ENCODE measurements around the gene ZCCHC2.

DNA sequence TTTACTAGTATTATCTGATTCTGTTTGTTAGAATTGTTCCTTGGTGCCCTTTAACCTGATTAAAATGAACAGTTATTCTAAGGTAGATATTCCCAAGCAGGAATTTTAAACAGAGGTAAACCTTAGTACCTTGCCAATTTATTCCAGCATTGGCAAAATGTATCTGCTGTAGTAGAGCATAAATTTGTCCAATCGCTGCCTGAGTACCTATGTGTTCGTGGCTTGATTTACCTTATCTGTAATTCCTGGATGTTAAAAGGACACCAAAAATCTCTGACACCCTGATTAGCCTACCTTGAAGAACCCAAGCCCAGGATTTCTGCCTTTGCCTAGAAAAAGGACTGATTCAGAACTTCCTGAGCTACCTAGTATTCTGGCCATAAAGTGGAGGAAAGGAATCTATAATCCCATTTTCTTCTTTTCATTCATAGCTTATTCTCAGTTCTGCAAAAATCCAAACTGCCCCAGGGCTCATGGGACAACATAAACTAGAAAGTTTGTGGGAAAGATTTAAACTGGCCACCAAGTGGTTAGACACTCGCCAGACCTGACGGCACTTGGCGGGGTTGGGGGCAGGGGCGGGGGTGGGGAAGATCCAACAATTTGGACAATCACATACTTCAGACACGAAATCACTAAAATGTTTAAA, 16.2 kb upstream of the ZCCHC2 start:
- TF ChIP-seq POLR2A (IDR thresholded peaks at IDR 0.05; ENCODE audit: control extremely low read depth in 1 of 2, low read depth in 2 of 2, low read length in 2 of 2) (no peak), SP1 (IDR thresholded peaks at IDR 0.05; ENCODE audit: low read depth, low read length) (no peak), ZNF274 (IDR thresholded peaks at IDR 0.05; ENCODE audit: borderline replicate concordance, extremely low read depth, low read length) (no peak), SRF (IDR thresholded peaks at IDR 0.05; ENCODE audit: low read depth, low read length) (no peak), JUN (IDR thresholded peaks at IDR 0.05; ENCODE audit: low read depth, low read length) (no peak), TAF1 (IDR thresholded peaks at IDR 0.05; ENCODE audit: low read depth, low read length) (no peak), EZH2 (IDR thresholded peaks at IDR 0.05; ENCODE audit: low read depth, low read length, severe bottlenecking) (no peak), CEBPB (IDR thresholded peaks at IDR 0.05; ENCODE audit: low read depth, low read length) (no peak), RFX5 (IDR thresholded peaks at IDR 0.05; ENCODE audit: borderline replicate concordance, low read depth, low read length) (no peak), SIN3A (conservative IDR thresholded peaks at IDR 0.05 in 1 of 2, IDR thresholded peaks at IDR 0.05 in 1 of 2; ENCODE audit: low read depth in 1 of 2, low read length in 2 of 2) (no peak), BCL11A (IDR thresholded peaks at IDR 0.05; ENCODE audit: low read depth in 2 of 2, low read length in 2 of 2) (no peak), YY1 (IDR thresholded peaks at IDR 0.05; ENCODE audit: low read depth, low read length) (no peak)
- TF ChIP-seq, protein P1, sequence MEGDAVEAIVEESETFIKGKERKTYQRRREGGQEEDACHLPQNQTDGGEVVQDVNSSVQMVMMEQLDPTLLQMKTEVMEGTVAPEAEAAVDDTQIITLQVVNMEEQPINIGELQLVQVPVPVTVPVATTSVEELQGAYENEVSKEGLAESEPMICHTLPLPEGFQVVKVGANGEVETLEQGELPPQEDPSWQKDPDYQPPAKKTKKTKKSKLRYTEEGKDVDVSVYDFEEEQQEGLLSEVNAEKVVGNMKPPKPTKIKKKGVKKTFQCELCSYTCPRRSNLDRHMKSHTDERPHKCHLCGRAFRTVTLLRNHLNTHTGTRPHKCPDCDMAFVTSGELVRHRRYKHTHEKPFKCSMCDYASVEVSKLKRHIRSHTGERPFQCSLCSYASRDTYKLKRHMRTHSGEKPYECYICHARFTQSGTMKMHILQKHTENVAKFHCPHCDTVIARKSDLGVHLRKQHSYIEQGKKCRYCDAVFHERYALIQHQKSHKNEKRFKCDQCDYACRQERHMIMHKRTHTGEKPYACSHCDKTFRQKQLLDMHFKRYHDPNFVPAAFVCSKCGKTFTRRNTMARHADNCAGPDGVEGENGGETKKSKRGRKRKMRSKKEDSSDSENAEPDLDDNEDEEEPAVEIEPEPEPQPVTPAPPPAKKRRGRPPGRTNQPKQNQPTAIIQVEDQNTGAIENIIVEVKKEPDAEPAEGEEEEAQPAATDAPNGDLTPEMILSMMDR (IDR thresholded peaks at IDR 0.05; ENCODE audit: control extremely low read depth in 1 of 3, insufficient read depth in 1 of 3, low read depth in 1 of 3, low read length in 3 of 3), result no peak
- TF ChIP-seq, protein P2, sequence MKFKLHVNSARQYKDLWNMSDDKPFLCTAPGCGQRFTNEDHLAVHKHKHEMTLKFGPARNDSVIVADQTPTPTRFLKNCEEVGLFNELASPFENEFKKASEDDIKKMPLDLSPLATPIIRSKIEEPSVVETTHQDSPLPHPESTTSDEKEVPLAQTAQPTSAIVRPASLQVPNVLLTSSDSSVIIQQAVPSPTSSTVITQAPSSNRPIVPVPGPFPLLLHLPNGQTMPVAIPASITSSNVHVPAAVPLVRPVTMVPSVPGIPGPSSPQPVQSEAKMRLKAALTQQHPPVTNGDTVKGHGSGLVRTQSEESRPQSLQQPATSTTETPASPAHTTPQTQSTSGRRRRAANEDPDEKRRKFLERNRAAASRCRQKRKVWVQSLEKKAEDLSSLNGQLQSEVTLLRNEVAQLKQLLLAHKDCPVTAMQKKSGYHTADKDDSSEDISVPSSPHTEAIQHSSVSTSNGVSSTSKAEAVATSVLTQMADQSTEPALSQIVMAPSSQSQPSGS (IDR thresholded peaks at IDR 0.05; ENCODE audit: low read length), result no peak
